ENCODE results near the gene HDAC4.

- TF ChIP-seq, protein P1, sequence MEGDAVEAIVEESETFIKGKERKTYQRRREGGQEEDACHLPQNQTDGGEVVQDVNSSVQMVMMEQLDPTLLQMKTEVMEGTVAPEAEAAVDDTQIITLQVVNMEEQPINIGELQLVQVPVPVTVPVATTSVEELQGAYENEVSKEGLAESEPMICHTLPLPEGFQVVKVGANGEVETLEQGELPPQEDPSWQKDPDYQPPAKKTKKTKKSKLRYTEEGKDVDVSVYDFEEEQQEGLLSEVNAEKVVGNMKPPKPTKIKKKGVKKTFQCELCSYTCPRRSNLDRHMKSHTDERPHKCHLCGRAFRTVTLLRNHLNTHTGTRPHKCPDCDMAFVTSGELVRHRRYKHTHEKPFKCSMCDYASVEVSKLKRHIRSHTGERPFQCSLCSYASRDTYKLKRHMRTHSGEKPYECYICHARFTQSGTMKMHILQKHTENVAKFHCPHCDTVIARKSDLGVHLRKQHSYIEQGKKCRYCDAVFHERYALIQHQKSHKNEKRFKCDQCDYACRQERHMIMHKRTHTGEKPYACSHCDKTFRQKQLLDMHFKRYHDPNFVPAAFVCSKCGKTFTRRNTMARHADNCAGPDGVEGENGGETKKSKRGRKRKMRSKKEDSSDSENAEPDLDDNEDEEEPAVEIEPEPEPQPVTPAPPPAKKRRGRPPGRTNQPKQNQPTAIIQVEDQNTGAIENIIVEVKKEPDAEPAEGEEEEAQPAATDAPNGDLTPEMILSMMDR (conservative IDR thresholded peaks at IDR 0.05) = no peak
- no peak for TF ChIP-seq EZH2 (IDR thresholded peaks at IDR 0.05; ENCODE audit: low read depth)
Observed at GRCh38 chr2:239294571-239295054, 106.2 kb downstream of the HDAC4 start.
